Adrenal gland (tissue), 5 donors: ENCODE data around the gene LRCH4.

Experiments used
- CTCF ChIP-seq, 6 experiments: fragments of 450-650 bp in 4 of 6; fragments of 200-600 bp in 2 of 6; sonication (generic) in 1 of 6; IDR thresholded peaks; 1 replicate in 5 of 6; 2 replicates in 1 of 6; pipeline versions ENCODE4 v1.5.1 to v1.8.0; 2016 to 2021; ENCODE audit warnings: antibody characterized with exemption in 6 of 6, mild to moderate bottlenecking in 2 of 6, moderate library complexity in 1 of 6
- POLR2A ChIP-seq, 2 donors: fragments of 450-650 bp; IDR thresholded peaks; one replicate each; pipeline ENCODE4 v1.6.1; 2017; ENCODE audit warnings: antibody characterized with exemption in 2 of 2, mild to moderate bottlenecking in 2 of 2, moderate library complexity in 1 of 2
- donor health status: DM: no; HTN: no; CAD: no.

- no peak for TF ChIP-seq CTCF (IDR thresholded peaks at IDR 0.05)
- no peak for TF ChIP-seq POLR2A (IDR thresholded peaks at IDR 0.05)
Observed at GRCh38 chr7:100577507-100577906, 8.4 kb downstream of the LRCH4 start.
